ENCODE results near the gene RALY. TPM values are rescaled to one million over a fixed set of nuclear protein-coding genes. Genes with fewer than 3 reads are reported as not detected.

Gene RALY
- total RNA-seq, 1 experiment from 2014 or later: 185 TPM

DNA sequence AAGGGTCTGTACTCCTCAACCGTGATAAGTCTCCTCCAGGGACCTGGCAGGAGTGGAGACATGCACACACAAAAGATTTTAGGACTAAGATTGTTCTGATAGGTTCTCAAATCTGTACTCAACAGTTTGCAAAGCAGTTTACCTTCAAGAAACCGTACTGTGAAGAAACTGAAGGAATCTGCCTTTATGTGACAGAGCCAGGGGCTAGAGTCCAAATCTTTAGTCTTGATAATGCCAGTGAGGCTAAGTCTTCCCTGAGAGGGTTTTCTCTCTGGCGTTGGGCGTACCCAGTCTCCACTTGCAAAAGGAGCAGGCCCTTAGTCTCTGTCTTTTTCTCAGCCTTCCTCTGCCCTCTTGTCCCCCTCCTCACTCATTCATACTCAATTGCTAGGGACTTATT lies 47.5 kb downstream of the RALY start:
- ChIA-PET CTCF (no interaction called here), POLR2A (ENCODE audit: low non-redundant PET) (no interaction called here)
- H3K27me3 ChIP-seq (replicated peaks; ENCODE audit: insufficient read depth, low read depth, low read length, poor library complexity): no peaks in the 10 kb centered on the region
- no peak overlapping the region for H3K4me3 ChIP-seq (ENCODE audit: low read depth, low read length, poor library complexity, severe bottlenecking)
- BruUV-seq (replicated peaks): no TSS peak
- no peak overlapping the region for H3K27ac ChIP-seq (ENCODE audit: low read depth, low read length, poor library complexity, severe bottlenecking)
- H3K4me1 ChIP-seq (ENCODE audit: insufficient read depth, low read length, poor library complexity, severe bottlenecking): peaks cover 19% of the 10 kb centered on the region
- no peaks in the 10 kb centered on the region for H3K9me3 ChIP-seq (ENCODE audit: low read depth, low read length, poor library complexity, severe bottlenecking)
- H3K36me3 ChIP-seq (ENCODE audit: insufficient read depth, low read length, poor library complexity, severe bottlenecking): no peaks in the 10 kb centered on the region
- no peak for TF ChIP-seq EZH2 (IDR thresholded peaks at IDR 0.05; ENCODE audit: borderline replicate concordance, low read depth, low read length, poor library complexity, severe bottlenecking)
- no peak for TF ChIP-seq CTCF (conservative IDR thresholded peaks at IDR 0.05; ENCODE audit: low read depth, low read length)
- DNase-seq (ENCODE audit: low spot score): no peak
- intact Hi-C loops (cut with micrococcal nuclease; ENCODE audit: unreplicated experiment): no loop called here

- intact Hi-C loops (cut with micrococcal nuclease; ENCODE audit: unreplicated experiment): no loop called here
- no peaks in the 10 kb centered on the region for H3K27me3 ChIP-seq (replicated peaks; ENCODE audit: insufficient read depth, low read depth, low read length, poor library complexity)
- TF ChIP-seq CTCF (conservative IDR thresholded peaks at IDR 0.05; ENCODE audit: low read depth, low read length) (no peak), EZH2 (IDR thresholded peaks at IDR 0.05; ENCODE audit: borderline replicate concordance, low read depth, low read length, poor library complexity, severe bottlenecking) (no peak)
- DNase-seq (ENCODE audit: low spot score): no peak
- no TSS peak for BruUV-seq (replicated peaks)
- H3K4me3 ChIP-seq (ENCODE audit: low read depth, low read length, poor library complexity, severe bottlenecking): no peak overlapping the region
- H3K9me3 ChIP-seq (ENCODE audit: low read depth, low read length, poor library complexity, severe bottlenecking): no peaks in the 10 kb centered on the region
- H3K36me3 ChIP-seq (ENCODE audit: insufficient read depth, low read length, poor library complexity, severe bottlenecking): no peaks in the 10 kb centered on the region
- POLR2A ChIA-PET (ENCODE audit: low non-redundant PET): interaction anchor here (0.6 kb wide), 1 partner anchor 49 kb away, joined by 5 read pairs; no protein-coding TSS in a partner anchor
- H3K4me1 ChIP-seq (ENCODE audit: insufficient read depth, low read length, poor library complexity, severe bottlenecking): peaks cover 9% of the 10 kb centered on the region
- CTCF ChIA-PET: interaction anchor here (0.6 kb wide), 1 partner anchor 79 kb away, joined by 3 read pairs; no protein-coding TSS in a partner anchor
- no peak overlapping the region for H3K27ac ChIP-seq (ENCODE audit: low read depth, low read length, poor library complexity, severe bottlenecking)
Measured at GRCh38 chr20:34042262-34042661, 48.6 kb downstream of the RALY start.

DNA sequence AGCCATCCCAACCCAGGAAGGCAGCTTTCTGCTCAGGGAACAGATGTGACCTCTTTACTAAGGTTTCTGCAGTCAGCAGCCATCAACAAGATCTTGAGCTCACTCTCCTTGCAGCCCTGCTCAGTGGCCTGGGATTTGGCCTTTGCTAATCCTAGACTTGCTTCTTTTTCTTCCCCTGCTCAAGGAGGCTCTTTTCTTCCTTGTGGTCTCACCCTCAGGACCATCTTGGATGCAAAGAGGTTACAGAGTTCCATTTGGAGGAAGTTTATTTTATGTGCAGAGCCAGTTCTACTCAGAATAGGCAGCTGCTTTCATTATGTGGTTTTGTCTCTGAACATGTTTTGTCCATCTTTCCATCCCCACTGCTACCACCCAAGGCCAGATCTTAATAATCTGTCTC lies 49.3 kb downstream of the RALY start:
- intact Hi-C loops (cut with micrococcal nuclease; ENCODE audit: unreplicated experiment): no loop called here
- Histone ChIP-seq H3K36me3 (ENCODE audit: insufficient read depth, low read length, poor library complexity, severe bottlenecking) (no peaks in the 10 kb centered on the region), H3K27ac (ENCODE audit: low read depth, low read length, poor library complexity, severe bottlenecking) (no peak overlapping the region), H3K4me3 (ENCODE audit: low read depth, low read length, poor library complexity, severe bottlenecking) (no peak overlapping the region), H3K27me3 (replicated peaks; ENCODE audit: insufficient read depth, low read depth, low read length, poor library complexity) (no peaks in the 10 kb centered on the region), H3K4me1 (ENCODE audit: insufficient read depth, low read length, poor library complexity, severe bottlenecking) (peaks cover 2% of the 10 kb centered on the region), H3K9me3 (ENCODE audit: low read depth, low read length, poor library complexity, severe bottlenecking) (no peaks in the 10 kb centered on the region)
- ChIA-PET CTCF (no interaction called here), POLR2A (ENCODE audit: low non-redundant PET) (no interaction called here)
- BruUV-seq (replicated peaks): no TSS peak
- DNase-seq (ENCODE audit: low spot score): no peak
- TF ChIP-seq CTCF (conservative IDR thresholded peaks at IDR 0.05; ENCODE audit: low read depth, low read length): no peak
- no peak for TF ChIP-seq EZH2 (IDR thresholded peaks at IDR 0.05; ENCODE audit: borderline replicate concordance, low read depth, low read length, poor library complexity, severe bottlenecking)
